K562 (cell line): ENCODE measurements around the gene PTK6. TPM values are rescaled to one million over a fixed set of nuclear protein-coding genes. Genes with fewer than 3 reads are reported as not detected.

Experiments used
- ARID3A ChIP-seq: IDR thresholded peaks from 2 replicates; pipeline ENCODE4 v1.6.1; 2012; ENCODE audit warnings: low read depth, low read length, improper control_type of control experiment, borderline replicate concordance
- CCNT2 ChIP-seq: IDR thresholded peaks from 2 replicates; pipeline ENCODE4 v1.6.1; 2011; ENCODE audit warnings: borderline replicate concordance, low read depth, mild to moderate bottlenecking, moderate library complexity, mixed read lengths, low read length; ENCODE audit not compliant: insufficient read length; ENCODE audit errors: extremely low read depth
- E2F8 ChIP-seq: fragments of 450-650 bp; IDR thresholded peaks from 2 replicates; pipeline ENCODE4 v1.7.1; 2018; ENCODE audit warnings: mild to moderate bottlenecking, low read depth; ENCODE audit not compliant: partially characterized antibody
- NR3C1 ChIP-seq: sonication (generic); formaldehyde crosslinking; IDR thresholded peaks from 2 replicates; pipeline ENCODE4 v1.8.1; 2022; ENCODE audit warnings: missing genetic modification reagents
- PURB ChIP-seq: sonication (generic); formaldehyde crosslinking; IDR thresholded peaks from 2 replicates; pipeline ENCODE4 v1.9.0; 2021; ENCODE audit warnings: low read depth, mild to moderate bottlenecking, missing genetic modification reagents
- RFX5 ChIP-seq: IDR thresholded peaks from 2 replicates; pipeline ENCODE4 v1.6.1; 2011; ENCODE audit warnings: low read depth, mild to moderate bottlenecking, improper control_type of control experiment, low read length
- SAFB2 ChIP-seq: fragments of 200-400 bp; formaldehyde crosslinking; IDR thresholded peaks from 2 replicates; pipeline ENCODE4 v1.6.1; 2018; ENCODE audit warnings: borderline replicate concordance, low read length, low read depth, moderate library complexity; ENCODE audit not compliant: severe bottlenecking
- SMARCE1 ChIP-seq: fragments of 450-650 bp; IDR thresholded peaks from 2 replicates; pipeline ENCODE4 v1.7.1; 2016; ENCODE audit warnings: mild to moderate bottlenecking
- SOX6 ChIP-seq: fragments of 450-650 bp; IDR thresholded peaks from 2 replicates; pipeline ENCODE4 v1.6.1; 2014; ENCODE audit warnings: mild to moderate bottlenecking
- TCF3 ChIP-seq: sonication (generic); formaldehyde crosslinking; IDR thresholded peaks from 2 replicates; pipeline ENCODE4 v1.4.0; 2020; ENCODE audit warnings: mild to moderate bottlenecking, missing genetic modification reagents
- ZNF134 ChIP-seq: fragments of 250-450 bp; sonication (Bioruptor Pico); conservative IDR thresholded peaks from 2 replicates; pipeline ENCODE4 v1.4.0; 2020
- polyA plus RNA-seq, 8 experiments: library from polyadenylated mRNA; depleted of rRNA in 4 of 8; stranded (reverse) in 5 of 8; unstranded in 3 of 8; fragments of >200 nt; fragmentation: Nextera tagmentation in 2 of 8; fragmentation: Illumina TruSeq in 1 of 8; extraction: Ambion mirVana in 2 of 8; extraction: Trizol in 1 of 8; gene quantifications; 2 replicates each; pipeline versions ENCODE4 v1.2.1 to v1.2.3, GENCODE V29; 2011 to 2014; ENCODE audit warnings: inconsistent platforms in 1 of 8, missing spikeins in 1 of 8
- total RNA-seq, 7 experiments: library from RNA; depleted of rRNA in 6 of 7; stranded (reverse); fragments of >200 nt in 6 of 7; fragmentation: Illumina TruSeq in 2 of 7; extraction: Trizol in 2 of 7; gene quantifications; 2 replicates each; pipeline versions ENCODE4 v1.2.1 to v1.2.3, GENCODE V29; 2011 to 2021; ENCODE audit warnings: low replicate concordance in 1 of 7
- TF ChIP-seq, protein P1 (sequence below), 2 experiments: fragments of 450-650 bp; formaldehyde crosslinking in 1 of 2; IDR thresholded peaks; 2 replicates each; pipeline versions ENCODE4 v1.4.0 to v1.6.1; 2014 to 2020; ENCODE audit warnings: mild to moderate bottlenecking in 2 of 2, borderline replicate concordance in 1 of 2, low read depth in 1 of 2
- TF ChIP-seq, protein P2 (sequence below): fragments of 450-650 bp; formaldehyde crosslinking; IDR thresholded peaks from 2 replicates; pipeline ENCODE4 v1.4.0; 2020; ENCODE audit warnings: mild to moderate bottlenecking, moderate library complexity

The PTK6 gene
- total and polyA plus RNA-seq, 9 of the 15 experiments (the other 6 are each of a cell fraction or from before 2014, with no cell fraction given) = 0.07 TPM; not detected in 8

DNA sequence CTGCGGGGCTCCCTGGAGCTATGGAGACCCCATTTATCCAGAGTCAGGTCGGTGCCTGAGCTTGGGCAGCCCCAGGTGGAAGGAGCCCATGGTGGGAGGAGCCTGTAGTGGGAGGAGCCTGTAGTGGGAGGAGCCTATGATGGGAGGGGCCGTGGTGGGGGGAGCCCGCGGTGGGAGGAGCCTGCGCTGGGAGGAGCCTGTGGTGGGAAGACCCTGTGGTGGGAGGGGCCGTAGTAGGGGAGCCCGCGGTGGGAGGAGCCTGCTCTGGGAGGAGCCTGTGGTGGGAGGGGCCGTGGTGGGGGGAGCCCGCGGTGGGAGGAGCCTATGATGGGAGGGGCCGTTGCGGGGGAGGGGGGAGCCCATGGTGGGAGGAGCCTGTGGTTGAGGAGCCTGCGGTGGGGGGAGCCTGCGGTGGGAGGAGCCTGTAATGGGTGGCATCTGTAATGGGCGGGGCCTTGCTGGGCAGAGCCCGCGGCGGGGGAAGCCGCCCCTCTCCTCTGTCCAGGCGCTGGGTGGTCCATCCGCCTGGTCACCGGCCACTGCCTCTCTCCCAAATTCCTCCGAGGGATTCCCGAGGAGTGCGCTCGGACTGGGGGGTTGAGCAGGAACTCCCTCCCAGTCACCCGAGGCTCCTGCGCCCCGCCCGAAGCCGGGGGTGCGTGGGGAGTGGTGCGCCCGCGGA, 16.2 kb upstream of the PTK6 start (continued):
- TF ChIP-seq, protein P1, sequence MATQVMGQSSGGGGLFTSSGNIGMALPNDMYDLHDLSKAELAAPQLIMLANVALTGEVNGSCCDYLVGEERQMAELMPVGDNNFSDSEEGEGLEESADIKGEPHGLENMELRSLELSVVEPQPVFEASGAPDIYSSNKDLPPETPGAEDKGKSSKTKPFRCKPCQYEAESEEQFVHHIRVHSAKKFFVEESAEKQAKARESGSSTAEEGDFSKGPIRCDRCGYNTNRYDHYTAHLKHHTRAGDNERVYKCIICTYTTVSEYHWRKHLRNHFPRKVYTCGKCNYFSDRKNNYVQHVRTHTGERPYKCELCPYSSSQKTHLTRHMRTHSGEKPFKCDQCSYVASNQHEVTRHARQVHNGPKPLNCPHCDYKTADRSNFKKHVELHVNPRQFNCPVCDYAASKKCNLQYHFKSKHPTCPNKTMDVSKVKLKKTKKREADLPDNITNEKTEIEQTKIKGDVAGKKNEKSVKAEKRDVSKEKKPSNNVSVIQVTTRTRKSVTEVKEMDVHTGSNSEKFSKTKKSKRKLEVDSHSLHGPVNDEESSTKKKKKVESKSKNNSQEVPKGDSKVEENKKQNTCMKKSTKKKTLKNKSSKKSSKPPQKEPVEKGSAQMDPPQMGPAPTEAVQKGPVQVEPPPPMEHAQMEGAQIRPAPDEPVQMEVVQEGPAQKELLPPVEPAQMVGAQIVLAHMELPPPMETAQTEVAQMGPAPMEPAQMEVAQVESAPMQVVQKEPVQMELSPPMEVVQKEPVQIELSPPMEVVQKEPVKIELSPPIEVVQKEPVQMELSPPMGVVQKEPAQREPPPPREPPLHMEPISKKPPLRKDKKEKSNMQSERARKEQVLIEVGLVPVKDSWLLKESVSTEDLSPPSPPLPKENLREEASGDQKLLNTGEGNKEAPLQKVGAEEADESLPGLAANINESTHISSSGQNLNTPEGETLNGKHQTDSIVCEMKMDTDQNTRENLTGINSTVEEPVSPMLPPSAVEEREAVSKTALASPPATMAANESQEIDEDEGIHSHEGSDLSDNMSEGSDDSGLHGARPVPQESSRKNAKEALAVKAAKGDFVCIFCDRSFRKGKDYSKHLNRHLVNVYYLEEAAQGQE (IDR thresholded peaks at IDR 0.05; ENCODE audit: borderline replicate concordance) = no peak
- TF ChIP-seq, protein P1 (CRISPR knock-in tag; IDR thresholded peaks at IDR 0.05; ENCODE audit: low read depth) = no peak
- no peak for TF ChIP-seq PURB (CRISPR knock-in tag)
- no peak for TF ChIP-seq ARID3A
- TF ChIP-seq, protein P2, sequence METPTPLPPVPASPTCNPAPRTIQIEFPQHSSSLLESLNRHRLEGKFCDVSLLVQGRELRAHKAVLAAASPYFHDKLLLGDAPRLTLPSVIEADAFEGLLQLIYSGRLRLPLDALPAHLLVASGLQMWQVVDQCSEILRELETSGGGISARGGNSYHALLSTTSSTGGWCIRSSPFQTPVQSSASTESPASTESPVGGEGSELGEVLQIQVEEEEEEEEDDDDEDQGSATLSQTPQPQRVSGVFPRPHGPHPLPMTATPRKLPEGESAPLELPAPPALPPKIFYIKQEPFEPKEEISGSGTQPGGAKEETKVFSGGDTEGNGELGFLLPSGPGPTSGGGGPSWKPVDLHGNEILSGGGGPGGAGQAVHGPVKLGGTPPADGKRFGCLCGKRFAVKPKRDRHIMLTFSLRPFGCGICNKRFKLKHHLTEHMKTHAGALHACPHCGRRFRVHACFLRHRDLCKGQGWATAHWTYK (CRISPR knock-in tag) = no peak
- no peak for TF ChIP-seq E2F8
- TF ChIP-seq SMARCE1 = no peak
- TF ChIP-seq CCNT2 = peak; percentile 76
- no peak for TF ChIP-seq SAFB2
- no peak for TF ChIP-seq ZNF134 (CRISPR knock-in tag)
- no peak for TF ChIP-seq TCF3
- no peak for TF ChIP-seq NR3C1 (CRISPR knock-in tag)
- TF ChIP-seq RFX5 = no peak
- no peak for TF ChIP-seq SOX6
